ENCODE data around the gene OTUB2. TPM values are rescaled to one million over a fixed set of nuclear protein-coding genes. Genes with fewer than 3 reads are reported as not detected.

Gene OTUB2
- total RNA-seq, 3 donors from 2014 or later (not counting 1 experiment from before 2014, with no cell fraction given), result 0.09 to 0.13 TPM; not detected in 1

DNA sequence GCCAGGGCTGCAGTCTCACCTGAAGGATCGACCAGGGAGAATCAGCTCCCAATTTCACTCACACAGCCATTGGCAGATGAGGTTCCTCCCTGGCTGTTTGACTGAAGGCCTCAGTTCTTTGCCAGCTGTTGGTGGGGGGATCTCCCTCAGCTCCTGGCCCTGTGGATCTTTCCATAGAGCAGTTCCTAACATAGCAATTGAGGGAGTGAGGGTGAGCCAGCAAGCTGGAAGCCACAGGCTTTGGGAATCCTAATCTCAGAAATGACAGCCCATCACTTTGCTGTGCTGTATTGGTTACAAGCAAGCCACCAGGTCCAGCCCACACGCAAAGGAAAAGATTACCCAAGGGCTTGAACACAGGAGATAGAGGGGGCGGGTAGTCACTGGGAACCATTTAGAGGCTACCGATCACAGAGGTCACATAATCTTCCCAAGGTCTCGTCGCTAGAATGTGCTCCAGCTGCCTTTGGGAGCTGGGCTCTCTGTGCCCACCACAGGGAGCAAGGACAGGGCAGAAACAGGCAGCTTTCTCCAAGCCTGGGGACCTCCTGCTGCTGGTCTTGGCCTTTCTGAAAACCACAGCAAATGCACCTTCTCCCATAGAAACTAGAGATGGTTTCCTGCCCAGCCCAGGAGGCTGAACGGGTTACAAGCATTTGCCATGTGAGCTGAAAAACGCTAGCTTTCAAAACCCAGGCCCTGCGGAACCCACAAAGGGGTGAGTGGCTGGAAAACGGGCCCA is 4.6 kb upstream of the OTUB2 start:
- H3K4me1 ChIP-seq (ENCODE audit: control insufficient read depth, insufficient read depth, low read length), result peaks cover 2% of the 10 kb centered on the region
- TF ChIP-seq, protein P1, sequence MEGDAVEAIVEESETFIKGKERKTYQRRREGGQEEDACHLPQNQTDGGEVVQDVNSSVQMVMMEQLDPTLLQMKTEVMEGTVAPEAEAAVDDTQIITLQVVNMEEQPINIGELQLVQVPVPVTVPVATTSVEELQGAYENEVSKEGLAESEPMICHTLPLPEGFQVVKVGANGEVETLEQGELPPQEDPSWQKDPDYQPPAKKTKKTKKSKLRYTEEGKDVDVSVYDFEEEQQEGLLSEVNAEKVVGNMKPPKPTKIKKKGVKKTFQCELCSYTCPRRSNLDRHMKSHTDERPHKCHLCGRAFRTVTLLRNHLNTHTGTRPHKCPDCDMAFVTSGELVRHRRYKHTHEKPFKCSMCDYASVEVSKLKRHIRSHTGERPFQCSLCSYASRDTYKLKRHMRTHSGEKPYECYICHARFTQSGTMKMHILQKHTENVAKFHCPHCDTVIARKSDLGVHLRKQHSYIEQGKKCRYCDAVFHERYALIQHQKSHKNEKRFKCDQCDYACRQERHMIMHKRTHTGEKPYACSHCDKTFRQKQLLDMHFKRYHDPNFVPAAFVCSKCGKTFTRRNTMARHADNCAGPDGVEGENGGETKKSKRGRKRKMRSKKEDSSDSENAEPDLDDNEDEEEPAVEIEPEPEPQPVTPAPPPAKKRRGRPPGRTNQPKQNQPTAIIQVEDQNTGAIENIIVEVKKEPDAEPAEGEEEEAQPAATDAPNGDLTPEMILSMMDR (IDR thresholded peaks at IDR 0.05), result no peak
- H3K4me3 ChIP-seq (ENCODE audit: low read length), result no peak overlapping the region
- ATAC-seq (no peak), DNase-seq (no peak)
- H3K9me3 ChIP-seq (ENCODE audit: control insufficient read depth, insufficient read depth, low read length), result no peaks in the 10 kb centered on the region
- Mint-ChIP-seq H3K36me3 (no peaks in the 10 kb centered on the region), H3K9me3 (no peaks in the 10 kb centered on the region), H3K4me1 (peaks cover 5 to 6% of the 10 kb centered on the region in 2 donors), H3K27ac (no peak overlapping the region), H3K27me3 (ENCODE audit: low read depth in 2 of 2) (peaks cover 28 to 70% of the 10 kb centered on the region in 2 donors), H3K4me3 (no peak overlapping the region)
- 62% methylated on average over 9 of the region's 10 CpGs for WGBS (ENCODE audit: insufficient coverage)
- intact Hi-C loops (cut with micrococcal nuclease), result no loop called here
- H3K36me3 ChIP-seq (ENCODE audit: control insufficient read depth, insufficient read depth, low read length), result no peaks in the 10 kb centered on the region
- H3K27ac ChIP-seq (ENCODE audit: low read length), result no peak overlapping the region
- peaks cover 2% of the 10 kb centered on the region for H3K27me3 ChIP-seq (ENCODE audit: control insufficient read depth, insufficient read depth, low read length)

DNA sequence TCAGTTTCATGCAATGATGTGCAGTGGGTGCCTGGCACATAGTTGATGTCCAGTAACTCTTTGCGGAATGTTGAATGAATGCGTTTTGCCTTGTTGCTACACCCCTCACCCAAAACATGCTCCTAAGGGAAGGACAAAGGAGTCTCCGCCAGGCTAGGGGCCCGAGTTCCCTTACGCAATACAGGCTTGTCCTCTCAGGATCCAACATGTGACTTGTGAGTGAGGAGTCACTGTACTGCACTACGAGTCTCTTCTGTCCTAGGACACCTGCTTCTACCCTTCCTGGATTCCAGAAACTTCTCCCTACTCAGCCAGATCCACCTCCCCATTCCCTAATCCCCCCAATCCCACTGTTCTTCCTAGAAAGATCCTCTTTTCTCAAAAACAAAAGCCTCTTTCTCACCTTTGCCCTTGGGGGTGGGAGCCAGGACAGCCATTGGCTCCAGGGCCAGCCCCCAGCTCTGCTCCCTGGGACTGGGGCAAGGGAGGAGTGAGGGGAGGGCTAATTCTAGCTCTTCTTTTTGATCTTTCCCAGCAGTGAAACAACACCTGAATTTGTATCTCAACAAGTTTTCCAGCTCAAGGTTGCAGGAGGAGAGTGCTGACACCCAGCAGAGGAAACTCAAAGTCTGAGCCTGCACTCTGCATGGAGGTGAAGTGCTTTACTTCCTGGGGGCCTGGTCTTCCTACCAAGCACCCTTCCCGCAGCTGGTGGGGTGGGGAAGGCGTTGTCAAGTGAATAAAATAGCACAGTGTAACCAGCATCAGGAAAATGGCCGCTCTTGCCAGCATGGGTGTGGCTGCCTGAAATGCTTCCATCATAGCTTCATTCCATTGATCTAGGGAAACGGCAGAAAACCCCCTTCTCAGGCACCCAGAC is 3.4 kb upstream of the OTUB2 start:
- no peak for DNase-seq
- no peak overlapping the region for H3K4me3 Mint-ChIP-seq
- intact Hi-C loops (cut with micrococcal nuclease), result no loop called here
- H3K9me3 Mint-ChIP-seq, result no peaks in the 10 kb centered on the region
- TF ChIP-seq, protein P1 (IDR thresholded peaks at IDR 0.05), result no peak
- H3K4me3 ChIP-seq (ENCODE audit: low read length), result no peak overlapping the region
- H3K36me3 ChIP-seq (ENCODE audit: control insufficient read depth, insufficient read depth, low read length), result no peaks in the 10 kb centered on the region
- no peak overlapping the region for H3K27ac Mint-ChIP-seq
- H3K9me3 ChIP-seq (ENCODE audit: control insufficient read depth, insufficient read depth, low read length), result no peaks in the 10 kb centered on the region
- H3K27me3 Mint-ChIP-seq (ENCODE audit: low read depth in 2 of 2), result peaks cover 25 to 59% of the 10 kb centered on the region in 2 donors
- no peaks in the 10 kb centered on the region for H3K36me3 Mint-ChIP-seq
- H3K27me3 ChIP-seq (ENCODE audit: control insufficient read depth, insufficient read depth, low read length), result peaks cover 2% of the 10 kb centered on the region
- peaks cover 5 to 6% of the 10 kb centered on the region in 2 donors for H3K4me1 Mint-ChIP-seq
- WGBS (ENCODE audit: insufficient coverage), result 81% methylated on average over 9 of the region's 10 CpGs
- peaks cover 12% of the 10 kb centered on the region for H3K4me1 ChIP-seq (ENCODE audit: control insufficient read depth, insufficient read depth, low read length)
- no peak overlapping the region for H3K27ac ChIP-seq (ENCODE audit: low read length)
- ATAC-seq, result no peak

DNA sequence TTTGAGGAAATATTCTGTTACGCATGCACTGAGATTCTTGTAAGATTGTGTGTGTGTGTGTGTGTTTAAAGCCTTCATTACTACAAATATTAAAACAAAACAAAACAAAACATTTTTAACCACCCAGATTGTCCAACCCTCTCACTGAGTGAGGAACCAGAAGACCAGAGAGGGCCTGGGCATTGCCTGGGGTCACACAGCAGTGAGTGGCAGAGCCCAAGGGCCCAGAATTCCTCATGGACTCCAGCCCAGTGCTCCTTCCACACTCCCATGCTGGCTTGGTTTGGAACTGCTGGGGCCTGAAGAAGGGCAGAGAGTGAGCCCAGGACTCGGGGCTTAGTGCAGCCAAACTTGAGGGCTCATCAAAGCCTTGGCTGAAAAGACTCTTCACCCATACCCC is 1.6 kb upstream of the OTUB2 start:
- Histone ChIP-seq H3K27me3 (ENCODE audit: control insufficient read depth, insufficient read depth, low read length) (no peaks in the 10 kb centered on the region), H3K4me1 (ENCODE audit: control insufficient read depth, insufficient read depth, low read length) (peaks cover 12% of the 10 kb centered on the region), H3K9me3 (ENCODE audit: control insufficient read depth, insufficient read depth, low read length) (no peaks in the 10 kb centered on the region), H3K36me3 (ENCODE audit: control insufficient read depth, insufficient read depth, low read length) (no peaks in the 10 kb centered on the region), H3K4me3 (ENCODE audit: low read length) (no peak overlapping the region), H3K27ac (ENCODE audit: low read length) (no peak overlapping the region)
- peaks cover 21 to 46% of the 10 kb centered on the region in 2 donors for H3K27me3 Mint-ChIP-seq (ENCODE audit: low read depth in 2 of 2)
- TF ChIP-seq, protein P1 (IDR thresholded peaks at IDR 0.05), result no peak
- H3K27ac Mint-ChIP-seq, result no peak overlapping the region
- intact Hi-C loops (cut with micrococcal nuclease), result no loop called here
- ATAC-seq, result no peak
- DNase-seq, result no peak
- H3K4me1 Mint-ChIP-seq, result peaks cover 6 to 9% of the 10 kb centered on the region in 2 donors
- H3K36me3 Mint-ChIP-seq, result no peaks in the 10 kb centered on the region
- H3K9me3 Mint-ChIP-seq, result no peaks in the 10 kb centered on the region
- H3K4me3 Mint-ChIP-seq, result no peak overlapping the region
- WGBS (ENCODE audit: insufficient coverage), result 100% methylated on average over 1 of the region's 2 CpGs

All from natural killer cell (primary cell).